HG03039 (cell line): Measurements from ENCODE around the gene CIRBP.

Experiments used
- ATAC-seq: cut with Tn5 transposase; IDR thresholded peaks from one replicate; pipeline ENCODE4 v1.9.1; 2021; ENCODE audit warnings: mild to moderate bottlenecking, moderate library complexity; ENCODE audit not compliant: unreplicated experiment

CIRBP gene

GRCh38 chr19:1278713-1279660, 9.9 kb downstream of the CIRBP start:
- ATAC-seq: no peak

DNA sequence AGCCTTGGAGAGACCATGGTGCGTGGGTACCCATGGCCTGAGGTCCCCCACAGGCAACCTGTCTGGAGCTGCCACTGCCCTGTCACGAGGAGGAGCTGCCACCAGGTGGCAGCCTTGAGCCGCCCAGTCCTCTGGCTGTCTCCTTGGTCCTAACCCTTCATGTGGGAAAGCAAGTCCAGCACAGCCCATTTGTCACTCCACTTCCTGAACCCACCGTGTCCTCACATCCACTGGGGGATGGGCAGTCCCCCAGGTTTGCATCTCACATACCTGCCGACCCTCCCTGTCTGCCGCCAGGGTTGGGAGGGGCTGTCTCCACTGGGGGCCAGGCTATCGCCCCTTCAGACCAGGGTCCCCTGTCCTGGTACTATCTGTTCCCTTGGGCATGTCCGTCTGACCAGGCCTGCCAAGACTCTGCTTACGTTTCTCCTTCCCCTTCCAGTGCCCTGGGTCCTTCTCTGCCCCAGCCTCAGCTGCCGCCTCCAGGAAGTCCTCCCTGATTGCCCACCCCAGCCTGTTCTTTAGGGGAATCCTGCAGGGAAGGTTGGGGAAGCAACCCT, 10.7 kb downstream of the CIRBP start:
- ATAC-seq: no peak

DNA sequence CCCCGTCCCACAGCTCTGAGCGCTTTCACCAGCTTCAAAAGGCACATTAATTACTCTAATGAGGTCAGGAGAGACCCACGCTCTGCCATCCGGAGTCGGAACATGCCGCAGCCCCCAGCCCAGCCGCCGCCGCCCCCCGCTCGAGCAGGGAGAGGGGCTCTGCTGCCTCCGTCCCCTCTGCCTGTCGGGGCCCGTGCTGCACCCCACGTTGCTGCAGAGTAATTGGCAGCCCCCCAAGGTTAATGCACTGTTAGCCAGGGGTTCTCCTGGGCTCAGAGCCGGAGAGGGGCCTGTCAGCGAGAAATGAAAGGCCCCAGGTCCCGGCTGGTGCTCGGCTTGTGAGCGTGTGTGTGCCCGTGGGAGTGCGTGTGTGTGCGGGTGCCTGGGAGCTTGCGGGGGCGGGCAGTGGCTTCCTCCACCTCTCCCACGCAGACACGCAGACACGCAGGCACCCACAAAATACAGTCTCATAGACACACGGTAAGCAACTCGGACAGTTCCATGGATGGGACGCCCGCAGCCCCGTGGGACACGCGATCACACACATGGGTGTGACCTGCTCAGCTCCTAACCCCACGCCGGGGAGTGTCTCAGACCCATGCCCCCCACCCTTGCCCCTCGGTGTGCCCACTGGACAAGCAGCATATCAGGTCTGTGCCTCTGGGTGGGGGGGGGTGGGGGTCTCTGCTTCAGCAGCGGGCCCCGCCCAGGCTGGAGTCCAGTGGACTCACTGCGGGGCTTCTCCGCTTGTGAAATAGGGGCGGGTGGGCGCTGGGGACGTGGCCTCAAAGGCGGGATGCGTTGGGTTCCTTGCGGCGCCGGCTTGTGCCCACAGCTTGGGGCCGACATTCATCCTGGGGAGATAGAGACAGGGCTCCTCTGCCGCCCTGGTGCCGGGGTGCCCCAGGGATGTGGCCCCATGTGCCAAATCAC, 11.8 kb downstream of the CIRBP start:
- ATAC-seq: no peak

DNA sequence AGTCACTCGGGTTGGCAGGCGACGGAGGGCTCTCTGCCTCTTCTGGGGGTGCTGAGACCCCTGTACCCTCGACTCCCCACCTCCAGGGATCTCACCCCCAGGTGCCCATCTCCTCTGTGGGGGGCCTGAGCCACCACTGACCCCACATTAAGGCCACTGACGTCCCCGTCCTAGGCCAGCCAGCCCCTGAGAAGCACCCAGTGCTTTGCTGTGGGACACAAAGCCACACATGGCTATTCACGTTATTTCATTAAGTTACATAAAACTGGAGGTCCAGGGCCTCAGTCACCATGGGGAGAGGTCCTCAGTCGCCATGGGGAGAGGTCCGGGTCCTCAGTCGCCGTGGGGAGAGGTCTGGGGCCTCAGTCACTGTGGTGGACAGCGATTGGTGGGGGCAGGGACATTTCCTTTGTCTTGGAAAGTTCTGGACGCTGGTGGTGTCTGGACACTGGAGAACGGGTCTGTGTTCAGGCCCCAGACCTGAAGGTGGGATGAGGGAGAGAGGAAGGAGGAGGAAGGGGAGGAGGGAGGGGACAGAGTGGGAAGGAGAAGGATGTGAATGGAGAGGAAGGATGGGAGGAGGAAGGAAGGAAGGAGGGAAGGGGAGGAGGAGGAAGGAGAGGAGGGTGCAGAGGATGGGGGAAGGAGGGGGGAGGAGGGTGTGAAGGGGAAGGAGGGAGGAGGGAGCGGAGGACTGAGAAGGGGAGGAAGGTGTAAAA, 12.6 kb downstream of the CIRBP start:
- ATAC-seq: no peak

- no peak for ATAC-seq
Measured at GRCh38 chr19:1282588-1283206, 13.6 kb downstream of the CIRBP start.

- no peak for ATAC-seq
Measured at GRCh38 chr19:1283207-1283916, 14.2 kb downstream of the CIRBP start.

DNA sequence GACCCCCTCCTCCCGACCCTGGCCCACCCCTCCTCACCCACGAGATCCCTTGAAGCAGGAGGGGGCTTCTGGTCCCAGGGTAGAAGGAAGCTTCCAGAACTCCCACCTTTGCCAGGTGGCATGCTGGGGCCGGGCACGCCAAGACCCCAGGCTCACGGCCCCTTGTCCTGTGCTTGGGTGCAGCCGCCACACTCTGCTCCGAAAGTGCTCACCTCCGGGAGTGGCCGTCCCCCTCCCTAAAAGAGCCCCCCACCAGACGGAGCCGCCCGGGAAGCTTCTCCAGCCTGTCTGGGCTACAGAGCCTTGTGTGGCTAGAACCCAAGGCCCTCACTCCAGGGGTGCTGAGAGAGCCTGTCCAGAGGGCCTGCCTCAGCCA, 14.8 kb downstream of the CIRBP start:
- ATAC-seq: no peak

- ATAC-seq: no peak
Measured at GRCh38 chr19:1284293-1284978, 15.3 kb downstream of the CIRBP start.

DNA sequence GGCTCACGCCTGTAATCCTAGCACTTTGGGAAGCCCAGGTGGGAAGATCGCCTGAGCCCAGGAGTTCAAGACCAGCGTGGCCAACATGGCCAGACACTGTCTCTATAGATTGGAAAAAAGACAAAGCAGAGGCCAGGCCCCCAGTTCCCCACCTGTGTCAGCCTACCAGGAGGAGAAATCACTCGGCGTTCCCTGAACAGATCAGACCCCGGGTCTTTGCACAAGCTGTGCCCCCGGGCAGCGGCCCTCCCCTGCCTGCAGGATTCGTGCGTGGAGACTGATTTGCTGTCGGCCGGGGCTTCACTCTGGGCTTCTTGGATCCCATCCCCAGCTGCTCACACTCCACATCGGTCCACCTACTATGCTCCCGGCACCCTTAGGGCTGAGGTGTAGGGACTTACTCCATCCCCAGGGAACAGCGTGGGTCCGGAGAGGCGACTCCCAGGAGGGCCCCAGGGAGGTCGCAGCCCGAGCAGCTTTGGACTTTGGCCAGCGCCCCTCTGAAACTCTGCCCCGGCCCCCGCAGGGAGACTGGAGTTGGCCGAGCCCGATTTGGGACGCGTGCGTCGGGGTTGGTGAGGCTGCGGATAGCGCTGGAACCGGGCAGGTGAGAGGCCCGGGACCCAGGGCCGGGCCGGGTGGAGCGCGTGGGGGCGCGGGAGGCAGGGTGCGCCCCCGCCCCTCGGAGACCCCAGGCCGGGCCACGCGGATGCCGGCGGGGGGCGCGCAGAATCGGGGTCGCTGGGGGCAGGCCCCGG, 16.0 kb downstream of the CIRBP start:
- no peak for ATAC-seq

DNA sequence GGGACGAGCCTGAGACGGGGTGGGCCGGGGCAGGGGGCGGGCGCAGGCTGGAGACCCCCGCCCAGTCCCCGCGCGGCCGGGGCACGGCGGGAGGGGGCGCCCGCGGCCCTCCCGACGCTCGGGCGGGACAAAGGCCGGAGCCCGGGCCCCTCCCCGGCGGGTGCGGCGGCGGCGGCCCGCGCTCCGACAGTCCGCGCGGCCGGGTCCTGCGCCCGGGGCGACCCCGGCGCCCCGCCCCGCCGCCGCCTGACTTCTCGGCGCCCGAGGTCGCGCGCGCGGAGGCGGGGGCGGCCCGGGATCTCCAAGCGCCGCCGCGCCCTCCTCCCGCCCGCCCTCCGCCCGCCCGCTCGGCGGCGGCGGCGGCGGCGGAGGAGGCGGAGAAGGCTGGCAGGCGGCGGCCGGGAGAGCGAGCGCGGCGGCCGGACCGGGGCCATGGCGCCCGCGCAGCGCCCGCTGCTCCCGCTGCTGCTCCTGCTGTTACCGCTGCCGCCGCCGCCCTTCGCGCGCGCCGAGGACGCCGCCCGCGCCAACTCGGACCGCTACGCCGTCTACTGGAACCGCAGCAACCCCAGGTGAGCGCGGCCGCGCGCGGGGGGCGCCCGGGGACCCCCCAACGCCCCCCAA, 16.7 kb downstream of the CIRBP start, which contains the start of gene EFNA2:
Gene EFNA2, plus strand, starts transcription at position 137 of the 624 bp plus-strand sequence. Its CDS starts 296 bp downstream, at position 433.
- no peak for ATAC-seq

DNA sequence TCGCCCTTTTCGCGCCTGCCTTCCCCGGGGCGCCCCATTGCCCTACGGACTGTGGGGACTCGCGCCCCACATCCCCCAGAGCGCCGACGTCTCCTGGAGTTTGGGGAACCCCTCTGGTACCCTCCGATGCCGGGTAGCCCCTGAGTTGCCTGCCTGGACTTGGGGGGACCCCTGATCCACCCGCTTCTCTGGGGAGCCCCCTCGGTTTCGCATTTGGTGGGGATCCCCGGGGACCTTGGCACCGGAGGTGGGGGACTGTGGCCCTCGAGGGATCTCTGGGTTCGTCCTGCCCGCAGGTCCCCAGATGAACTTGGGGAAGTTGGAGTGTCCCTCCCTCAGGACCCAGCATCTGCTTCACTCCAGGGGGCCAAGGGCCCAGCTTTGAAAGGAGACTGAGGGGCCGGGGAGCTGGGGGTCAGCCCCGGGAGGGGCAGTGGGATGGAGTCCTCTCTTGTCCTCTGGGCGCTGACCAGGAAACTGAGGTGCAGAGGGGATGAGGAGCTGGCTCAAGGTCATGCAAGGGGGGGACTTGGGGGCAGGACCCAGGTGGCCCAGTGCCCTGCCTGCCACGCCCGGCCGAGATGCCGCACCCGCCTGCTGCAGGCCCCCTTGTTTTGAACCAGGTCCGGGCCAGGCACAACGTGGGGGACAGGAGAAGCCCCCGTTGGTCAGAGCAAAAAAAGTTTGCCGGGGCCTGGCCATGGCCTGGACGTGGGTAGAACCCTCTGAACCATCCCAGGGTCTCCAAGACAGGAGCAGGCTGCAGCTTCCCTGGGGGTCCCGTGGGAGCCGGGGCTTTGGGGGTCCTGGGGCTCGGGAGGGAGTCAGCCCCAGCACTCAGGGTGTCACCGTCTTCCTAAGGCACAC, 17.6 kb downstream of the CIRBP start:
- ATAC-seq: no peak

DNA sequence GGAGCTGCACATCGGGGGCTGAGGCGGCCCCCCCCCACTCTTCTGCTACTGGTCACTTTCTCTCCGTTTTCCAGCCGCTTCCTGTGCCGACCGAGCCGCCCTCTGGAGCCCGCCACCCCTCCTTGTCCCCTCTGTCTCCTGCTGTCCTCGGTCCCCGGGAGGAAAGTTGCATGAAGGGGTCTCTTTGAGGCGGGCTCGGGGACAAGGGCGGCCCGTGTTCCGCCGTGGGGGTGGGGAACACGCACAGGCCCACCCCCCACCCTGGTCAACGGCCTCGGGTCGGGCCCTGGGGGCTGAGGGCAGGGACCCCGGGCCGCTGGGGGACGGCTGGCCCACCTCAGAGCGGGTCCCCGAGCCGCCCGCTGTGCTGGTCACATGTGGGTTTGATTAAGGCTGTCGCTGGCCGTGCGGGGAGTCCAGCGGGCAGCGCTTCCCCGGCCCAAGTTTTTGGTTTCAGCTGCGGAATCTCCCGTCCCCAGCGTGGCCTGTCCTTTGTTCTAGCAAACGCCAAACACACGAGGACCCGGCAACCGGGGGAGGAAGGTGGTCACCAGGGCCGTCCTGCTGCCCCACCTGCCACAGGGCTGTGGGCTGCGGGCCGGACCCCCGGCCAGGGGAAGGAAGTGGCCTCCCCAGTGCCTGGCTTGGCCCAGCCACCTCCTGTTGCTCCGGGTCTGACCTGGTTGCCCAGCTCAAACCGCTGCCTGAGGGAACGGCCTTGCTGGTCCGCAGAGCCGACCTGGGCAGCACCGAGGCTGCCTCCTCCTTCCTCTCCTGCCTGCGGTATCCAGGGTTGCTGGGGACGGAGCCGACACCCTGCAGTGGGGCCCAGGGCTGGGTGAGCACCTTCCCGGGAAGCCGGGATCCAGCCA, 18.5 kb downstream of the CIRBP start:
- ATAC-seq: no peak

- no peak for ATAC-seq
Measured at GRCh38 chr19:1288226-1288612, 19.1 kb downstream of the CIRBP start.

GRCh38 chr19:1288833-1289685, 19.9 kb downstream of the CIRBP start:
- ATAC-seq: no peak

DNA sequence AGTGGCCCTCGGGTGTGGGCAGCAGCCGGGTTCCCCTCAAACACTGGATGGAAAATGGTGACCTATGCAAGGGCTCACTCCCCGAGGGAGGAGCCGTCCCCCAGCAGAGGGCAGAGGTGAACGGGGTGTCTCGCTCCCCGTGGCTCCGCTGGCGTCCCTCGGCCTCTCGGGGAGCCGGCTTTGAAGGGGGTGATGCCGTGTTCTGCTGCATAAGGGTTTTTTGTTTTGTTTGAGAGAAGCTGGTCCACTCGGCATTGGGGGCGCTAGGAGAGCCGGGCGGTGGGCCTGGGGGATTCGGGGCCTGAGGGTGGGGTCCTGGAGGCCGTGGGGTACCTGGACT, 20.5 kb downstream of the CIRBP start:
- ATAC-seq: no peak
